ENCODE results near the gene FBXW10B. TPM values are rescaled to one million over a fixed set of nuclear protein-coding genes. Genes with fewer than 3 reads are reported as not detected.

FBXW10B gene
- total RNA-seq, 1 experiment from 2014 or later, result 0.79 TPM

Other genes starting within 250 kb of the FBXW10B start
- 2.4 TPM in 1 of 2 replicates, not detected in the other for gene CDRT4, start 152.1 kb downstream of the FBXW10B start, total RNA-seq (2014; rRNA removed; shearing (Covaris generic))
- gene TVP23C, start 56.2 kb downstream of the FBXW10B start, total RNA-seq (2014; rRNA removed; shearing (Covaris generic)), result 3.6 and 5.3 TPM in 2 replicates
- gene TRIM16, start 64.6 kb upstream of the FBXW10B start, total RNA-seq (2014; rRNA removed; shearing (Covaris generic)), result 193 TPM in 2 replicates
- 19.3 and 26.9 TPM in 2 replicates for gene ZNF286A, start 80.0 kb upstream of the FBXW10B start, total RNA-seq (2014; rRNA removed; shearing (Covaris generic))
- gene TBC1D26, start 112.6 kb upstream of the FBXW10B start, total RNA-seq (2014; rRNA removed; shearing (Covaris generic)), result not detected in 2 replicates

All from H4 (cell line).